T-cell (primary cell): ENCODE measurements around the gene EREG. TPM values are rescaled to one million over a fixed set of nuclear protein-coding genes. Genes with fewer than 3 reads are reported as not detected.

Experiments
- ATAC-seq, 4 experiments: fragments of 200-7000 bp in 3 of 4; fragments of 150-1000 bp in 1 of 4; cut with Tn5 transposase; replicated peaks in 1 of 4; 1 replicate in 3 of 4; 2 replicates in 1 of 4; pipeline ENCODE4 v1.10.0; 2021; ENCODE audit warnings: moderate library complexity in 3 of 4, mild to moderate bottlenecking in 2 of 4, moderate number of reproducible peaks in 1 of 4
- CTCF ChIA-PET, 2 donors: fragments of 300-600 bp; sonication (Branson Sonifier 250); formaldehyde crosslinking; loops; one replicate each; lab custom pipeline; 2022; ENCODE audit warnings: antibody characterized with exemption in 2 of 2; lab: Charles Lee
- POLR2A ChIA-PET, 2 donors: fragments of 300-600 bp; sonication (Branson Sonifier 250); formaldehyde crosslinking; loops; one replicate each; lab custom pipeline; 2022; ENCODE audit warnings: antibody characterized with exemption in 2 of 2; lab: Charles Lee
- DNase-seq, 35 experiments: peaks; one replicate each; pipeline versions ENCODE4 v3.0.0 to v3.0.0-alpha.2; 2013 to 2023
- H3K27ac ChIP-seq: one replicate; pipeline ENCODE4 v1.5.1; 2013; ENCODE audit warnings: low read length
- H3K27me3 ChIP-seq, 2 experiments: replicated peaks in 1 of 2; 1 replicate in 1 of 2; 2 replicates in 1 of 2; pipeline versions ENCODE4 v1.6.1 to v1.7.0; 2013; ENCODE audit warnings: low read length in 1 of 2, mixed read lengths in 1 of 2; ENCODE audit not compliant: control insufficient read depth in 2 of 2, insufficient read depth in 2 of 2; ENCODE audit errors: extremely low read depth in 1 of 2
- H3K36me3 ChIP-seq, 2 donors: 1 replicate in 1 of 2; 2 replicates in 1 of 2; pipeline versions ENCODE4 v1.6.1 to v1.7.0; 2013; ENCODE audit warnings: low read length in 1 of 2; ENCODE audit not compliant: control insufficient read depth in 2 of 2, insufficient read depth in 1 of 2; ENCODE audit errors: extremely low read depth in 1 of 2
- H3K4me1 ChIP-seq, 2 experiments: 1 replicate in 1 of 2; 2 replicates in 1 of 2; pipeline versions ENCODE4 v1.6.1 to v1.7.0; 2013; ENCODE audit warnings: low read length in 2 of 2, mixed read lengths in 1 of 2; ENCODE audit not compliant: insufficient read depth in 2 of 2, control insufficient read depth in 1 of 2; ENCODE audit errors: extremely low read depth in 1 of 2
- H3K4me3 ChIP-seq, 2 donors: 1 replicate in 1 of 2; 2 replicates in 1 of 2; pipeline versions ENCODE4 v1.5.1 to v1.7.0; 2013; ENCODE audit warnings: mild to moderate bottlenecking in 2 of 2, low read length in 1 of 2, moderate library complexity in 1 of 2; ENCODE audit not compliant: control insufficient read depth in 1 of 2; ENCODE audit errors: extremely low read depth in 1 of 2
- H3K9me3 ChIP-seq: 2 replicates; pipeline ENCODE4 v1.7.0; 2013
- H3K27ac Mint-ChIP-seq, 2 donors: one replicate each; pipeline ENCODE4 v1.8.0; 2020 to 2021; ENCODE audit warnings: mild to moderate bottlenecking in 2 of 2, mixed read lengths in 2 of 2
- H3K27me3 Mint-ChIP-seq, 2 donors: one replicate each; pipeline ENCODE4 v1.8.0; 2021 to 2022; ENCODE audit warnings: mixed read lengths in 2 of 2
- H3K36me3 Mint-ChIP-seq: one replicate; pipeline ENCODE4 v1.8.0; 2021; ENCODE audit warnings: mixed read lengths
- H3K4me1 Mint-ChIP-seq, 3 donors: one replicate each; pipeline ENCODE4 v1.8.0; 2020 to 2022; ENCODE audit warnings: mixed read lengths in 3 of 3, mild to moderate bottlenecking in 1 of 3
- H3K4me3 Mint-ChIP-seq, 3 donors: one replicate each; pipeline ENCODE4 v1.8.0; 2020 to 2022; ENCODE audit warnings: mild to moderate bottlenecking in 3 of 3, mixed read lengths in 3 of 3, moderate library complexity in 3 of 3
- H3K9me3 Mint-ChIP-seq, 3 donors: one replicate each; pipeline ENCODE4 v1.8.0; 2020 to 2022; ENCODE audit warnings: mixed read lengths in 3 of 3
- WGBS: methylation state at CpG from one replicate; pipeline ENCODE4 v1.1.5; 2013; ENCODE audit warnings: missing lambda C conversion rate; ENCODE audit not compliant: insufficient coverage; 5-methylcytosine and 5-hydroxymethylcytosine counted together
- total RNA-seq, 35 experiments: library from RNA in 6 of 35; stranded (reverse) in 6 of 35; fragments of 120-200 nt in 1 of 35; gene quantifications; one replicate each; pipeline versions ENCODE4 v1.2.1 to v1.2.4 and lab custom pipeline; 2013 to 2026

Gene EREG
- total RNA-seq, 5 donors from 2014 or later (not counting 1 experiment from before 2014, with no cell fraction given) = 0.16 to 1.5 (median 0.44) TPM

DNA sequence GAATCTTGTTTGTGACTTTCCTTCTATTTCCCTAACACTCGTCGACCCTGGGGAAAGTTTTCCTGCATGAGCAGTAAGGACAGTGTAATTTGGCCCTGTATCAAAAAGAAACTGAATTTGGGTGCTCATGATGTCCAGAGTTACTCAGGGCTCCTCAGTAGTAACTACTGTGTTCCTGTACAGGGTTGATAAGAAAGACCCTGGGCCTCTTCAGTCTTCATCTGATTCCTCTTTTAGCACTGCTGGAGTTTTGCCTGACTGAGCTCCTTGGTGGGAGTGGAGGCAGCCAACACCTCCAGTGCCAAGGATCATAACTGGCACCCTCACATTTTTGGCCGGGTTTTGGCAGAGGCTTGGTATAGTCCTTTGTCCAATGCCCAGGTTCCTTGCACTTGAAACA lies 72.9 kb downstream of the EREG start:
- Histone ChIP-seq H3K9me3 (no peaks in the 10 kb centered on the region), H3K4me1 (no peaks in the 10 kb centered on the region), H3K36me3 (no peaks in the 10 kb centered on the region), H3K27ac (no peak overlapping the region), H3K4me3 (no peak overlapping the region), H3K27me3 (no peaks in the 10 kb centered on the region)
- POLR2A ChIA-PET = no interaction called here
- Mint-ChIP-seq H3K36me3 (no peaks in the 10 kb centered on the region), H3K4me1 (no peaks in the 10 kb centered on the region), H3K27me3 (peaks cover 2 to 12% of the 10 kb centered on the region in 2 donors), H3K9me3 (no peaks in the 10 kb centered on the region), H3K4me3 (no peak overlapping the region), H3K27ac (no peak overlapping the region)
- 100% methylated on average over 1 of the region's 3 CpGs for WGBS
- no peak for ATAC-seq
- DNase-seq = no peak
- CTCF ChIA-PET = no interaction called here

Other genes starting within 250 kb of the EREG start
- 1 to 10 TPM; 7.2 to 9.8 (median 7.9) TPM for gene MTHFD2L, start 207.0 kb upstream of the EREG start, total RNA-seq
- 1 to 10 TPM in 1 of 5 donors, under 1 TPM in 1, not detected in 3; 0.77 to 4.0 TPM for gene EPGN, start 56.7 kb upstream of the EREG start, total RNA-seq
- 10 to 100 TPM in 2 of 5 donors, 1 to 10 TPM in 1, under 1 TPM in 2; 0.54 to 29.4 (median 1.1) TPM for gene AREG, start 80.0 kb downstream of the EREG start, total RNA-seq